Neural crest cell (in vitro differentiated cells): ENCODE measurements around the gene QSOX2. TPM values are rescaled to one million over a fixed set of nuclear protein-coding genes. Genes with fewer than 3 reads are reported as not detected.

Experiments
- DNase-seq: peaks from one replicate; pipeline ENCODE4 v3.0.0; 2021; ENCODE audit warnings: low read depth, mixed read lengths, low spot score
- H3K27ac Mint-ChIP-seq: one replicate; pipeline ENCODE4 v1.8.0; 2021; ENCODE audit warnings: mild to moderate bottlenecking, mixed read lengths; ENCODE audit not compliant: unreplicated experiment
- H3K27me3 Mint-ChIP-seq: 2 replicates; pipeline ENCODE4 v1.8.0; 2021; ENCODE audit warnings: low read depth, mild to moderate bottlenecking, mixed read lengths
- H3K36me3 Mint-ChIP-seq: 2 replicates; pipeline ENCODE4 v1.8.0; 2021; ENCODE audit warnings: low read depth, mild to moderate bottlenecking, mixed read lengths
- H3K4me1 Mint-ChIP-seq: 2 replicates; pipeline ENCODE4 v1.8.0; 2021; ENCODE audit warnings: mixed read lengths
- H3K4me3 Mint-ChIP-seq: one replicate; pipeline ENCODE4 v1.8.0; 2021; ENCODE audit warnings: mild to moderate bottlenecking, mixed read lengths
- H3K9me3 Mint-ChIP-seq: 2 replicates; pipeline ENCODE4 v1.8.0; 2021; ENCODE audit warnings: mixed read lengths
- CTCF ChIP-seq: fragments of 200-600 bp; sonication (generic); conservative IDR thresholded peaks from 2 replicates; pipeline ENCODE4 v1.5.0; 2021; ENCODE audit warnings: antibody characterized with exemption, mild to moderate bottlenecking
- total RNA-seq: library from RNA; stranded (reverse); gene quantifications from 2 replicates; pipeline ENCODE4 v1.2.1, GENCODE V29; 2021

Gene QSOX2
- total RNA-seq, 1 donor from 2014 or later: 28.7 TPM

- H3K4me3 Mint-ChIP-seq: no peak overlapping the region
- no peaks in the 10 kb centered on the region for H3K9me3 Mint-ChIP-seq
- no peak for TF ChIP-seq CTCF
- peaks cover 8% of the 10 kb centered on the region for H3K4me1 Mint-ChIP-seq
- H3K27ac Mint-ChIP-seq: no peak overlapping the region
- no peak for DNase-seq
- peaks cover 52% of the 10 kb centered on the region for H3K27me3 Mint-ChIP-seq
- H3K36me3 Mint-ChIP-seq: no peaks in the 10 kb centered on the region
Measured at GRCh38 chr9:136187683-136188586, 57.7 kb downstream of the QSOX2 start.

GRCh38 chr9:136187197-136187596 is 58.4 kb downstream of the QSOX2 start:
- H3K4me1 Mint-ChIP-seq: peaks cover 8% of the 10 kb centered on the region
- no peaks in the 10 kb centered on the region for H3K36me3 Mint-ChIP-seq
- H3K27ac Mint-ChIP-seq: no peak overlapping the region
- no peaks in the 10 kb centered on the region for H3K9me3 Mint-ChIP-seq
- DNase-seq: no peak
- no peak for TF ChIP-seq CTCF
- no peak overlapping the region for H3K4me3 Mint-ChIP-seq
- peaks cover 50% of the 10 kb centered on the region for H3K27me3 Mint-ChIP-seq

- H3K4me1 Mint-ChIP-seq: peaks cover 8% of the 10 kb centered on the region
- no peak for TF ChIP-seq CTCF
- no peaks in the 10 kb centered on the region for H3K36me3 Mint-ChIP-seq
- DNase-seq: no peak
- H3K27me3 Mint-ChIP-seq: peaks cover 41% of the 10 kb centered on the region
- H3K4me3 Mint-ChIP-seq: no peak overlapping the region
- H3K27ac Mint-ChIP-seq: no peak overlapping the region
- H3K9me3 Mint-ChIP-seq: no peaks in the 10 kb centered on the region
Measured at GRCh38 chr9:136186386-136186785, 59.2 kb downstream of the QSOX2 start.

- Mint-ChIP-seq H3K27me3 (peaks cover 39% of the 10 kb centered on the region), H3K9me3 (no peaks in the 10 kb centered on the region), H3K4me3 (no peak overlapping the region), H3K4me1 (peaks cover 8% of the 10 kb centered on the region), H3K27ac (no peak overlapping the region), H3K36me3 (no peaks in the 10 kb centered on the region)
- no peak for TF ChIP-seq CTCF
- no peak for DNase-seq
Measured at GRCh38 chr9:136185596-136186366, 59.8 kb downstream of the QSOX2 start.

GRCh38 chr9:136185066-136185465 is 60.5 kb downstream of the QSOX2 start:
- no peak for DNase-seq
- Mint-ChIP-seq H3K36me3 (no peaks in the 10 kb centered on the region), H3K27me3 (peaks cover 32% of the 10 kb centered on the region), H3K9me3 (no peaks in the 10 kb centered on the region), H3K4me1 (peaks cover 8% of the 10 kb centered on the region), H3K27ac (no peak overlapping the region), H3K4me3 (no peak overlapping the region)
- TF ChIP-seq CTCF: no peak
